ENCODE data around the gene MTHFR.

The MTHFR gene

GRCh38 chr1:11748294-11749202 is 57.2 kb downstream of the MTHFR start:
- H3K4me3 ChIP-seq (ENCODE audit: low read depth, low read length): no peak overlapping the region
- peaks cover 42% of the 10 kb centered on the region for H3K36me3 ChIP-seq (ENCODE audit: control insufficient read depth, insufficient read depth, low read length)
- peaks cover 3% of the 10 kb centered on the region; the same call in 1 of the 2 replicates for H3K4me1 ChIP-seq (ENCODE audit: control insufficient read depth, insufficient read depth, low read length)
- H3K9ac ChIP-seq (ENCODE audit: low read depth, low read length): no peak overlapping the region
- no peak overlapping the region for H3K27ac ChIP-seq (ENCODE audit: low read depth, low read length)
- no peaks in the 10 kb centered on the region for H3K27me3 ChIP-seq (ENCODE audit: control insufficient read depth, insufficient read depth, low read length)
- H3K9me3 ChIP-seq (ENCODE audit: control insufficient read depth, insufficient read depth, low read length): no peaks in the 10 kb centered on the region

- no peak overlapping the region for H3K9ac ChIP-seq (ENCODE audit: low read depth, low read length)
- peaks cover 42% of the 10 kb centered on the region for H3K36me3 ChIP-seq (ENCODE audit: control insufficient read depth, insufficient read depth, low read length)
- H3K9me3 ChIP-seq (ENCODE audit: control insufficient read depth, insufficient read depth, low read length): no peaks in the 10 kb centered on the region
- H3K27ac ChIP-seq (ENCODE audit: low read depth, low read length): no peak overlapping the region
- H3K4me1 ChIP-seq (ENCODE audit: control insufficient read depth, insufficient read depth, low read length): no peaks in the 10 kb centered on the region
- no peak overlapping the region for H3K4me3 ChIP-seq (ENCODE audit: low read depth, low read length)
- no peaks in the 10 kb centered on the region for H3K27me3 ChIP-seq (ENCODE audit: control insufficient read depth, insufficient read depth, low read length)
These were observed 58.8 kb downstream of the MTHFR start for GRCh38 chr1:11746795-11747487.

- H3K9ac ChIP-seq (ENCODE audit: low read depth, low read length): no peak overlapping the region
- no peak overlapping the region for H3K4me3 ChIP-seq (ENCODE audit: low read depth, low read length)
- H3K27ac ChIP-seq (ENCODE audit: low read depth, low read length): no peak overlapping the region
- no peaks in the 10 kb centered on the region for H3K27me3 ChIP-seq (ENCODE audit: control insufficient read depth, insufficient read depth, low read length)
- H3K4me1 ChIP-seq (ENCODE audit: control insufficient read depth, insufficient read depth, low read length): no peaks in the 10 kb centered on the region
- H3K36me3 ChIP-seq (ENCODE audit: control insufficient read depth, insufficient read depth, low read length): peaks cover 41% of the 10 kb centered on the region
- H3K9me3 ChIP-seq (ENCODE audit: control insufficient read depth, insufficient read depth, low read length): no peaks in the 10 kb centered on the region
These were observed 59.7 kb downstream of the MTHFR start for GRCh38 chr1:11746092-11746491.

GRCh38 chr1:11744287-11744686 is 61.5 kb downstream of the MTHFR start:
- Histone ChIP-seq H3K27ac (ENCODE audit: low read depth, low read length) (no peak overlapping the region), H3K9me3 (ENCODE audit: control insufficient read depth, insufficient read depth, low read length) (no peaks in the 10 kb centered on the region), H3K36me3 (ENCODE audit: control insufficient read depth, insufficient read depth, low read length) (peaks cover 23% of the 10 kb centered on the region), H3K4me1 (ENCODE audit: control insufficient read depth, insufficient read depth, low read length) (peaks cover 5% of the 10 kb centered on the region; the same call in 1 of the 2 replicates), H3K9ac (ENCODE audit: low read depth, low read length) (no peak overlapping the region), H3K4me3 (ENCODE audit: low read depth, low read length) (no peak overlapping the region), H3K27me3 (ENCODE audit: control insufficient read depth, insufficient read depth, low read length) (no peaks in the 10 kb centered on the region)

GRCh38 chr1:11741919-11742558 is 63.7 kb downstream of the MTHFR start:
- Histone ChIP-seq H3K9me3 (ENCODE audit: control insufficient read depth, insufficient read depth, low read length) (no peaks in the 10 kb centered on the region), H3K36me3 (ENCODE audit: control insufficient read depth, insufficient read depth, low read length) (peaks cover 23% of the 10 kb centered on the region), H3K27me3 (ENCODE audit: control insufficient read depth, insufficient read depth, low read length) (no peaks in the 10 kb centered on the region), H3K9ac (ENCODE audit: low read depth, low read length) (no peak overlapping the region), H3K4me3 (ENCODE audit: low read depth, low read length) (no peak overlapping the region), H3K4me1 (ENCODE audit: control insufficient read depth, insufficient read depth, low read length) (peaks cover 16% of the 10 kb centered on the region), H3K27ac (ENCODE audit: low read depth, low read length) (no peak overlapping the region)

GRCh38 chr1:11741482-11741881 is 64.3 kb downstream of the MTHFR start:
- no peaks in the 10 kb centered on the region for H3K27me3 ChIP-seq (ENCODE audit: control insufficient read depth, insufficient read depth, low read length)
- H3K4me3 ChIP-seq (ENCODE audit: low read depth, low read length): no peak overlapping the region
- H3K9me3 ChIP-seq (ENCODE audit: control insufficient read depth, insufficient read depth, low read length): no peaks in the 10 kb centered on the region
- H3K9ac ChIP-seq (ENCODE audit: low read depth, low read length): no peak overlapping the region
- peaks cover 21% of the 10 kb centered on the region for H3K36me3 ChIP-seq (ENCODE audit: control insufficient read depth, insufficient read depth, low read length)
- H3K27ac ChIP-seq (ENCODE audit: low read depth, low read length): no peak overlapping the region
- peaks cover 19% of the 10 kb centered on the region for H3K4me1 ChIP-seq (ENCODE audit: control insufficient read depth, insufficient read depth, low read length)

- no peak overlapping the region for H3K9ac ChIP-seq (ENCODE audit: low read depth, low read length)
- H3K9me3 ChIP-seq (ENCODE audit: control insufficient read depth, insufficient read depth, low read length): no peaks in the 10 kb centered on the region
- peaks cover 11% of the 10 kb centered on the region; the same call in 1 of the 2 replicates for H3K36me3 ChIP-seq (ENCODE audit: control insufficient read depth, insufficient read depth, low read length)
- H3K27ac ChIP-seq (ENCODE audit: low read depth, low read length): no peak overlapping the region
- H3K4me3 ChIP-seq (ENCODE audit: low read depth, low read length): no peak overlapping the region
- peaks cover 21% of the 10 kb centered on the region for H3K4me1 ChIP-seq (ENCODE audit: control insufficient read depth, insufficient read depth, low read length)
- no peaks in the 10 kb centered on the region for H3K27me3 ChIP-seq (ENCODE audit: control insufficient read depth, insufficient read depth, low read length)
These were observed 65.2 kb downstream of the MTHFR start for GRCh38 chr1:11740258-11741192.

GRCh38 chr1:11738783-11739182 is 67.0 kb downstream of the MTHFR start:
- Histone ChIP-seq H3K9me3 (ENCODE audit: control insufficient read depth, insufficient read depth, low read length) (no peaks in the 10 kb centered on the region), H3K36me3 (ENCODE audit: control insufficient read depth, insufficient read depth, low read length) (0 out of 2 replicates have a peak, but pooled peaks cover 9% of the 10 kb centered on the region), H3K4me3 (ENCODE audit: low read depth, low read length) (no peak overlapping the region), H3K9ac (ENCODE audit: low read depth, low read length) (no peak overlapping the region), H3K4me1 (ENCODE audit: control insufficient read depth, insufficient read depth, low read length) (peaks cover 22% of the 10 kb centered on the region), H3K27ac (ENCODE audit: low read depth, low read length) (no peak overlapping the region), H3K27me3 (ENCODE audit: control insufficient read depth, insufficient read depth, low read length) (no peaks in the 10 kb centered on the region)

GRCh38 chr1:11738096-11738495 is 67.7 kb downstream of the MTHFR start:
- Histone ChIP-seq H3K4me3 (ENCODE audit: low read depth, low read length) (no peak overlapping the region), H3K9ac (ENCODE audit: low read depth, low read length) (no peak overlapping the region), H3K36me3 (ENCODE audit: control insufficient read depth, insufficient read depth, low read length) (0 out of 2 replicates have a peak, but pooled peaks cover 9% of the 10 kb centered on the region), H3K9me3 (ENCODE audit: control insufficient read depth, insufficient read depth, low read length) (no peaks in the 10 kb centered on the region), H3K4me1 (ENCODE audit: control insufficient read depth, insufficient read depth, low read length) (peaks cover 22% of the 10 kb centered on the region), H3K27me3 (ENCODE audit: control insufficient read depth, insufficient read depth, low read length) (no peaks in the 10 kb centered on the region), H3K27ac (ENCODE audit: low read depth, low read length) (peak overlapping the region; percentile 97)

Data from HUES48 (cell line).